Measurements from ENCODE around the gene FAM98A.

DNA sequence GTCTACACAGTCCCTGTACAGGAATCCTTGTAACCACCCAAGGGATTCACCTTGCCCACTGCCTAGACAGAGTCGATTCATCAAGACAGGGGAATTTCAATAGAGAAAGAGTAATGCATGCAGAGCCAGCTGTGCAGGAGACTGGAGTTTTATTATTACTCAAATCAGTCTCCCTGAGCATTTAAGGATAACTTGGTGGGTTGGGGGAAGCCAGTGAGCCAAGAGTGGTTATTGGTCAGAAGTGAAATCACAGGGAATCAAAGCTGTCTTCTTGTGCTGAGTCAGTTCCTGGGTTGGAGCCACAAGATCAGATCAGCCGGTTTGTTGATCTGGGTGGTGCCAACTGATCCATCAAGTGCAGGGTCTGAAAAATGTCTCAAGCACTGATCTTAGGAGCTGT, 17.8 kb upstream of the FAM98A start:
- TF ChIP-seq MXI1 (IDR thresholded peaks at IDR 0.05; ENCODE audit: borderline replicate concordance, low read depth, low read length) (no peak), CHD1 (IDR thresholded peaks at IDR 0.05; ENCODE audit: low read depth, low read length) (no peak), POLR2A (IDR thresholded peaks at IDR 0.05; ENCODE audit: low read depth, low read length) (no peak), CEBPB (IDR thresholded peaks at IDR 0.05; ENCODE audit: low read depth, low read length) (no peak), MAFK (IDR thresholded peaks at IDR 0.05; ENCODE audit: low read depth, low read length) (no peak)
- TF ChIP-seq, protein P1, sequence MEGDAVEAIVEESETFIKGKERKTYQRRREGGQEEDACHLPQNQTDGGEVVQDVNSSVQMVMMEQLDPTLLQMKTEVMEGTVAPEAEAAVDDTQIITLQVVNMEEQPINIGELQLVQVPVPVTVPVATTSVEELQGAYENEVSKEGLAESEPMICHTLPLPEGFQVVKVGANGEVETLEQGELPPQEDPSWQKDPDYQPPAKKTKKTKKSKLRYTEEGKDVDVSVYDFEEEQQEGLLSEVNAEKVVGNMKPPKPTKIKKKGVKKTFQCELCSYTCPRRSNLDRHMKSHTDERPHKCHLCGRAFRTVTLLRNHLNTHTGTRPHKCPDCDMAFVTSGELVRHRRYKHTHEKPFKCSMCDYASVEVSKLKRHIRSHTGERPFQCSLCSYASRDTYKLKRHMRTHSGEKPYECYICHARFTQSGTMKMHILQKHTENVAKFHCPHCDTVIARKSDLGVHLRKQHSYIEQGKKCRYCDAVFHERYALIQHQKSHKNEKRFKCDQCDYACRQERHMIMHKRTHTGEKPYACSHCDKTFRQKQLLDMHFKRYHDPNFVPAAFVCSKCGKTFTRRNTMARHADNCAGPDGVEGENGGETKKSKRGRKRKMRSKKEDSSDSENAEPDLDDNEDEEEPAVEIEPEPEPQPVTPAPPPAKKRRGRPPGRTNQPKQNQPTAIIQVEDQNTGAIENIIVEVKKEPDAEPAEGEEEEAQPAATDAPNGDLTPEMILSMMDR (conservative IDR thresholded peaks at IDR 0.05; ENCODE audit: low read depth, low read length) = no peak
- TF ChIP-seq, protein P2, sequence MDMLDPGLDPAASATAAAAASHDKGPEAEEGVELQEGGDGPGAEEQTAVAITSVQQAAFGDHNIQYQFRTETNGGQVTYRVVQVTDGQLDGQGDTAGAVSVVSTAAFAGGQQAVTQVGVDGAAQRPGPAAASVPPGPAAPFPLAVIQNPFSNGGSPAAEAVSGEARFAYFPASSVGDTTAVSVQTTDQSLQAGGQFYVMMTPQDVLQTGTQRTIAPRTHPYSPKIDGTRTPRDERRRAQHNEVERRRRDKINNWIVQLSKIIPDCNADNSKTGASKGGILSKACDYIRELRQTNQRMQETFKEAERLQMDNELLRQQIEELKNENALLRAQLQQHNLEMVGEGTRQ (IDR thresholded peaks at IDR 0.05; ENCODE audit: low read depth, low read length) = no peak

All from IMR-90 (cell line).